NCI-H446 treated with DMSO at 0.1 percent for 48 hours (cell line): Measurements from ENCODE around the gene PLAAT4.
"Not testable (repeated sequence)": the region's sequence is repeated elsewhere in the genome, so short reads cannot be mapped to it uniquely, and the experiment has no call there.

Experiments
- DNase-seq: peaks from one replicate; lab custom pipeline; 2025; lab: John Stamatoyannopoulos, UW

PLAAT4 gene

DNA sequence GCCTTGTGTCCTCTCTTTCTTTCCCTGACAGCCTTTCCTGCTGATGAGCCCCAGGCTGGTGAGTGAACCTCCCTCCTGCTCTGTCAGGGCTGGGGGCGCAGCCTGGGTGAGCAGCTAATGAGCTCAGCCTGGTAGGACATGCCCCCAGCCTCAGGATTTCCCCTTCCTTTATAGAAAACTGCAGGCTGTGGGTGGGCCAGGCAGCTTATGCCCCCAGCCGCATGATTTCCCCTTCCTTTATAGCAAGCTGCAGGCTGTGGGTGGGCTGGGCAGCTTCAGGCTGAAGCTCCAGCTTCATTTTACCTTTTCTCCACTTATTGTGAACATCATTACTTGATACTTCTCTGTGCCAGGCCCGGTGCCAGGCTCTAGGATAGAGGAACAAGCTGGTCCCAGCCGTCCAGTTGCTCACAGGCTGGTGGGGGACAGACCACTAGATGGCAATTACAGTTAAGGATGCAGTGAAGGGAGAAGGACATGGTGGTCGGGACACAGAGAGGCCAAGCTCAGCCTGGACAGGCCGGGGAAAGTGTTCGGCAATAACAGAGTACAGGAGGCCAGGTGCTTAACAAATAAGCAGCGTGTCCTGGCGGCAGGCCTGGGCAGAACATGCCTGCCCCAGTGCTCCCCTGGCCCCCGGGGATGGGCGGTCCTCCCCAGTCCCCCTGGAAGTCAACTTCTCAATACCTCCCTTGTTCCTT, 25.4 kb upstream of the PLAAT4 start:
- DNase-seq = no peak

DNA sequence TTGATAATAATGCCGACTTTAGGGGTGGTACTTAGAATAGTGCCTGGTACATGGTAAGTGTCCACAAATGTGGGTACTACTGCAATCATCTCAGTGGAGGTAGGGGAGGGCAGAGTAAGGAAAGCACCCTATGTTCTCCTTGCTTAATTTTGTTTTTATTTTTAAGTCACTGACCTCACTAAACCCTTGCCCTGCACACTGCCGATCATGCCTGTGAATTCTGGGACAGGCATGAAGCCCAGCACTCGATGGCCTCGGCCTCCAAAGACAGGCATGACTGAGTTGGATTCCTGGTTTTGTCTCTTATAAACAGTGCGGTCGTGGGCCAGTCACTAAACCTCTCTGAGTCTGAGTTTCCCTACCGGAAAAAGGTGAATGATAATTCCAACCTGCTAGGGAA, 23.8 kb upstream of the PLAAT4 start:
- no peak for DNase-seq

DNA sequence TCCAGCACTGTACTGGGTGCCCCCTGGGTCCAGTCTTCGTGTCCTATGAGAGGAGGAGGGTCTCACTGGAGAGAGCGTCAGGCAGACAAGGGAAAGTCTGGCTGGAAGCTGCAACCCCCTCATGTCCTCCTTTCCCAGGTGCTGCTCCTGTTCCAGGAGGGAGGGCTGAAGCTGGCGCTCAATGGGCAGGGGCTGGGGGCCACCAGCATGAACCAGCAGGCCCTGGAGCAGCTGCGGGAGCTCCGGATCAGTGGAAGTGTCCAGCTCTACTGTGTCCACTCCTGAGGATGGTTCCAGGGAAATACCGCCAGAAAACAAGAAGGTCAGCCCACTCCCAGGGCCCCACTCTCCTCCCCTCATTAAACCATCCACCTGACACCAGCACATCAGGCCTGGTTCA, 20.5 kb upstream of the PLAAT4 start:
- DNase-seq = no peak

DNA sequence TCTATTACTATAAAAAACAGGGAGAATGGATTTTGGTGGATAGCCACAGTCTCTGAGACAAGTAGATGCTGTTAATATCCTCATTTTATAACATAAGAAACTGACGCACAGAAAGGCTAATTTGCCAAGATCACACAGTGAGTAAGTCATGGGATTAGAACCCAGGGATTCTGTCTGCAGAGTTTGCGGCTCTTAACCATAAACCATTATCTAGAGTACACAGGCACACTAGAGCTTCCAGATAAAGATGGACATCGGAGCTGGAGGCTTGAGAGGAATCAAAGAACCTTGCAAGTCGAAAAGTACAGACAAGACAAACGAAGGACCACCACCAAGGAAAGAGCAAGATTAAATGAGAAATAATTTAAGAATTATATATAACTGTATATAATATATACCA, 19.5 kb upstream of the PLAAT4 start:
- no peak for DNase-seq

DNA sequence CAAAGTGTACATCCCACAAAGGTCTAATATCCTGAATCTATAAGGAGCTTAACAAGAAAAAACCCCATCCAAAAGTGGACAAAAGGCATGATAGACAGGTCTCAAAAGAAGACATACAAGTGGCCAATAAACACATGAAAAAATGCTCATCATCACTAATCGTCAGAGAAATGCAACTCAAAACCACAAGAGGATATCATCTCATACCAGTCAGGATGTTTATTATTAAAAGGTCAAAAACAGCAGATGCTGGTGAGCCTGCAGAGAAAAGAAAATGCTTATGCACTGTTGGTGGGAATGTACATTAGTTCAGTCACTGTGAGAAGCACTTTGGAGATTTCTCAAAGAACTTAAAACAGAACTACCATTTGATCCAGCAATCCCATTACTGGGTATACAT, 18.1 kb upstream of the PLAAT4 start:
- DNase-seq = no peak

DNA sequence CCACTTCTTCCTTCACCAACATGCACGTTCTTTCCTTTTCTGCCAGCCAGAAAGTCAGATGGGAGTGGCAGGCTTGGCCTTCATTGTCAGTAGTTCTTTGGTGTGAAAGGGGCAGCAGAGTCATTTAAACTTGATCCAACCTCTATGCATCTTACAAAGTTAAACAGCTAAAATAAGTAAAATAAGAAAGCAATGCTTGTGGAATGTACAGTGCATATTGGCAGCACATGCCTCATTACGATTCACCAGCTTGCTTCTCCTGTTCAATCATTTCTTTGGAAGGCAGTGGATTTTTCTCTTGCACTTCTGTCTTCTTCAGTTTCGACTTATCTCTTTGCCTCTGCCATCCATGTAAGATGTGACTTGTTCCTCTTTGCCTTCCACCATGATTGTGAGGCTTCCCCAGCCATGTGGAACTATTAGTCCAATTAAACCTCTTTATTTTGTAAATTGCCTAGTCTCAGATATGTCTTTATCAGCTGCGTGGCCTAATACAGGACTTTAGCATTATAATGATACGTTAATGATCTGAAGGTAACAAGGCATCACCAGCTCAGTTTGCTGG, 15.9 kb upstream of the PLAAT4 start:
- DNase-seq = no peak

DNA sequence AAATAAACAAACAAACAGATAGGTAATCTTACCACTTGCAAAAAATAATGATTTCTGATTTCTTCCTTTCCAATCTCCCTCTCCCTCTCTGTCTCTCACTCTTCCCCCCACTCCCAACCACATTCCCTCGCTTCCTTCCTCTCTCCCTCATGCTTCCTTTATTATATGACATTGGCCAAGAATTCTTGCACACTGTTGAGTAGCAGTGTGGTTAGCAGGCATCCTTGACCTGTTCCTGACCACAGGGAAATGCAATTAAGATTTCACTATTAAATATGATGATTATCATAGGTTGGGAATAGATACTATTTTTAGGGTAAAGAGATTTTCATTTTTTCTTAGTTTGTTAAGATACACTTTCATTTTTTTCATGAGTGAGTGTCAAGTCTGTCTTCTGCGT, 14.7 kb upstream of the PLAAT4 start:
- no peak for DNase-seq

DNA sequence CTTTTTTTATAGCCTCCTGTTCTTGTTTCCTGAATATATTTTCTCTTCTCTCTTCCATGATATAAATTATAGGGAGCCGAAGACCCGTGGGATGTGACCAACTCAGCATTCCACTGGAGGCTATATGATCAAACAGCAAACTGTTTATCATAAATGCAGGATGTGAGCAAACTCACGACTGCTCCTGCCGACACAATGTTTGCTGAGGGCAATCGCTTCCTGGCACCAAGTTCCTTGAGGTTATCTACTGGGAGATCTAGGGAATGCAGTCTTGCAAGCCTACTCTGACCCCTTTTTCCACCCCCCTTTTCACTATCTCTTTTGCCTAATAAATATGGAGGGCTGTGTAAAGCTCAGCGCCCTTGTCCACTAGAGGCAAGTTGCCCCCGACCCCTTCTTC, 13.5 kb upstream of the PLAAT4 start:
- no peak for DNase-seq

DNA sequence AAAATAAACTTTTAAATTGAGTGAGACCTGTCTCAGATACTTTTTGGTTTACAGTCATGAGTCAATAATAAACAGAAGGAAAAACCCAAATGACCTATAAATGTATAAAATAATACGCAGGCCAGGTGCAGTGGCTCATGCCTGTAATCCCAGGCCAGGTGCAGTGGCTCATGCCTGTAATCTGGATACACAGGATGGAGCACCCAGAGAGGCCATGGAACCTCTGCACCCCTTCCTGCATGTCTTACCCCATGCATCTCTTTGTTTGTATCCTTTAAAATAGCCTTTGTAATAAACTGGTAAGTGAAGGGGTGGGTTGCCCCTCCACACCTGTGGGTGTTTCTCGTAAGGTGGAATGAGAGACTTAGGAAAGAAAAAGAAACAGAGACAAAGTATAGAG, 8.9 kb upstream of the PLAAT4 start:
- no peak for DNase-seq

DNA sequence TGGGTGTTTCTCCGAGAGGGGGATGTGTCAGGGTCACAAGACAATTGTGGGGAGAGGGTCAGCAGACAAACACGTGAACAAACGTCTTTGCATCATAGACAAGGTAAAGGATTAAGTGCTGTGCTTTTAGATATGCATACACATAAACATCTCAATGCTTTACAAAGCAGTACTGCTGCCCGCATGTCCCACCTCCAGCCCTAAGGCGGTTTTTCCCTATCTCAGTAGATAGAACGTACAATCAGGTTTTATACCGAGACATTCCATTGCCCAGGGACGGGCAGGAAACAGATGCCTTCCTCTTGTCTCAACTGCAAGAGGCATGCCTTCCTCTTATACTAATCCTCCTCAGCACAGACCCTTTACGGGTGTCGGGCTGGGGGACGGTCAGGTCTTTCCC, 8.5 kb upstream of the PLAAT4 start:
- DNase-seq = not testable (repeated sequence)

DNA sequence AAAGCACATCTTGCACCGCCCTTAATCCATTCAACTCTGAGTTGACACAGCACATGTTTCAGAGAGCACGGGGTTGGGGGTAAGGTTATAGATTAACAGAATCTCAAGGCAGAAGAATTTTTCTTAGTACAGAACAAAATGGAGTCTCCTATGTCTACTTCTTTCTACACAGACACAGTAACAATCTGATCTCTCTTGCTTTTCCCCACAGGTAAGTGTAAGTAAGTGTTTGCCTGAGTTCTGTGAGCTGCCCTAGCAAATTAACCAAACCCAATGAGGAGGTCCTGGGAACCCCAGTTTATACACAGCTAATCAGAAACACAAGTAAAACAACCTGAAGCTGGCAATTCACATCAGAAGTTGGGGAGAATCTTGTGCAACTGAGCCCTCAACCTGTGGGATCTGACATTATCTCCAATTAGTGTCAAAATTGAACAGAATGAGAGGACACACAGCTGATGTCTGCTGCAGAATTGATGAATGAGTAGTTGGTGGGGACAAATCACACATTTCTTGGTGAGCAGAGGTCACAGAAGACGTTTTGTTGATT, 7.8 kb upstream of the PLAAT4 start:
- DNase-seq = not testable (repeated sequence)

DNA sequence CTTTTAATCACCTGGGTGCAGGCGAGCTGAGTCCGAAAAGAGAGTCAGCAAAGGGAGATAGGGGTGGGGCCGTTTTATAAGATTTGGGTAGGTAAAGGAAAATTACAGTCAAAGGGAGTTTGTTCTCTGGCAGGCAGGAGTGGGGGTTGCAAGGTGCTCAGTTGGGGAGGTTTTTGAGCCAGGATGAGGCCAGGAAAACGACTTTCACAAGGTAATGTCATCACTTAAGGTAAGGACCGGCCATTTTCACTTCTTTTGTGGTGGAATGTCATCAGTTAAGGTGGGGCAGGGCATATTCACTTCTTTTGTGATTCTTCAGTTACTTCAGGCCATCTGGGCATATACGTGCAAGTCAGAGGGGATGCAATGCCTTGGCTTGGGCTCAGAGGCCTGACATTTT, 7.2 kb upstream of the PLAAT4 start:
- not testable (repeated sequence) for DNase-seq

DNA sequence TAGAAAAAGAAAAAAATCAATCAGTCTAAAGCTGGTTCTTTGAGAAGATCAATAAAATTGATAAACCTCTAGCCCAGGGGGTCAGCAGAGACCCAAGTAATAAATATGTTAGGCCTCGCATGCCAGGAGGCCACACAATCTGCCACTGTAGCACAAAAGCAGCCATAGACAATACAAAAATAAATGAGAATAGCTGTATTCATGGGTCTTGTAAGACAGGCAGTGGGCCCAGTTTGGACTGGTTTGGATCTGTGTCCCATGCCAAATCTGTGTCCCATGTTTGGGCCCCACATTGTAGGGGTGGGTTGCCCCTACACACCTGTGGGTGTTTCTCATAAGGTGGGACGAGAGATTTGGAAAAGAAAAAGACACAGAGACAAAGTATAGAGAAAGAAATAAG, 6.6 kb upstream of the PLAAT4 start:
- DNase-seq = no peak

DNA sequence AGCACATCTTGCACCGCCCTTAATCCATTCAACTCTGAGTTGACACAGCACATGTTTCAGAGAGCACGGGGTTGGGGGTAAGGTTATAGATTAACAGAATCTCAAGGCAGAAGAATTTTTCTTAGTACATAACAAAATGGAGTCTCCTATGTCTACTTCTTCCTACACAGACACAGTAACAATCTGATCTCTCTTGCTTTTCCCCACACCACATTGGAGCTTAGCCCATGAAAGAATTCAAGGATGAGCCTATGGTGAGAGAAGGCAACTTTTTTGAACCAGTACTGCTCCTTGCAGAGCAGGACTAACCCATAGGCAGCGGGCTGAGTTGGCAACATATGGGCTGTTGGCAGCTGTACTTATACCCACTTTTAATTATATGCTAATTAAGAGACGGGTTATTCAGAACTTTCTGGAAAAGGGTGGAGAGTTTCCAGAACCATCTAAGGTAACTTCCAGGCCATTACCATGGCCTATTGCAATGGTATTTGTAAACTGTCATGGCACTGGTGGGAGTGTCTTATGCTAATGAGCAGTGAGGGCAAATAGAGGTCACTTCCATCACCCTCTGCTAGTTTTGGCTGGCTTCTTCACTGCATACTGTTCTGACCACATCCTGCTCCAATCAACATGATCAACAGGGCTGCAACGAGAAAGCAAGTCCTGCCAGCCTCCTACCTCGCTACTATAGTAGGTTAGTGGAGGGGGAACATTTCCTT, 5.4 kb upstream of the PLAAT4 start:
- DNase-seq = not testable (repeated sequence)

DNA sequence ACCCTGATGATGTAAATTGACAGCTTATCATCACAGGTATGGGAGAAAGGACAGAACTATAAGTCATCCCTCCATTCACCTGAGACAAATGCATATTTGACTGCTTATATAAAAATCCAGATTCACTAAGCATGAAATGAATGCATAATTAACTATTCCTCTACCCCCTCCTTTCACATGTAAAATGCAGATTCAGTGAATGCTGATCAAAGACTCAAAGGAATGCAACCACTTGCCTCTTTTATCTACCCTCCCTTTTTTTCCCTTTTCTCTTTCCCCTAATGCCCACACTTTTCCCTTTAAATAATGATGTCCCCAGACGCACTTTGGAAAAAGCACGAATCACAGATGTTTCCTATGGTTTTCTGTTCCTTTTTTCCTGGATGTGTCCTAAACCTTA, 4.5 kb upstream of the PLAAT4 start:
- no peak for DNase-seq

DNA sequence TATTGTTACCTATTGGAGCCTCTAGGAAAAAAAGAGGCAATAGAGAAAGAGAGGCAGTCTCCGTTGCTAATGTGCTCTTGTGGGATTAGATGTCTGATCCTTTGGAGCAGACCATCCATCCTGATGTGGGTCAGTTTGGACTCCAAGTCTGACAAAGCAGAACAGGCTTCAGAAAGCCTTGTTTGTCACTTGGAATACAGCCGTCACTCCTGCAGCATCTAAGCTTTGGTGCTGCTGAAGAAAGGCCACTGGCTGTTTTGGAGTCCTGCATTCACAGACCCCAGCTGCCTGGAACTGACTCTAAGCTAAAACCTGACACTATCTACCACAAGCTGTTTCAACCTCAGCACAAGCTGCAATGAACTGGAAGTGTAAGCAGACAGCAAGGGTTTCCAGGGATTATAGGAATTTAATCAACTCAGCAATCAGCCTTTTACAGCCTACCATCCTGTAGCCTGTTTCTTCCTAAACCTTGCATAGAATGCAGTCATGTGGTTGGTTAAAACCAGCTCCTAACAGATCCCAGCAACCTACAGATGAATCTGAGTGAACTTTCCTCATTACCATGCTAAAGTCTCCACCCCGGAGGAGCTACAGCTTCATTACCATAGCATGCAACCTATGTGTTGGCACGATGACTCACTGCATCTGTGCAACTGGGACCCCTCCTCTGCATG, 3.7 kb upstream of the PLAAT4 start:
- DNase-seq = no peak

DNA sequence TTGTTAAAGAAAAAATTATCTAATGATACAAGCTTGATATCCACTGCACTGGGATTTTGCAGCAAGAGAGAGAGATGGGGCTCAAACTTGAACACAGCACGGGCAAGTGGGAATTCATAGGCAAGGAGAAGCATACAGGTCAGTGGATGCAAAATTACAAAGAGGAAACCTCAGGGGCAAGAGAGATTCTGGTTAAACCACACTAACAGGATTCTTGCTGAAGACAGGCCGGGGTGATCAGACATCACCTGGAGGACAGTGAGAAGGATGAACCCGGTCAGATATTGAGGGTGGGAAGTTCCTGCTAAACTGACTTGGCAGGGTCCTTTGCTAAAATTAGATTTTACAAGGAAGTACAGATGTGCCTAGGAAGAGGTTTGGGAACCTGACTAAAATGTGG, 2.5 kb upstream of the PLAAT4 start:
- no peak for DNase-seq

DNA sequence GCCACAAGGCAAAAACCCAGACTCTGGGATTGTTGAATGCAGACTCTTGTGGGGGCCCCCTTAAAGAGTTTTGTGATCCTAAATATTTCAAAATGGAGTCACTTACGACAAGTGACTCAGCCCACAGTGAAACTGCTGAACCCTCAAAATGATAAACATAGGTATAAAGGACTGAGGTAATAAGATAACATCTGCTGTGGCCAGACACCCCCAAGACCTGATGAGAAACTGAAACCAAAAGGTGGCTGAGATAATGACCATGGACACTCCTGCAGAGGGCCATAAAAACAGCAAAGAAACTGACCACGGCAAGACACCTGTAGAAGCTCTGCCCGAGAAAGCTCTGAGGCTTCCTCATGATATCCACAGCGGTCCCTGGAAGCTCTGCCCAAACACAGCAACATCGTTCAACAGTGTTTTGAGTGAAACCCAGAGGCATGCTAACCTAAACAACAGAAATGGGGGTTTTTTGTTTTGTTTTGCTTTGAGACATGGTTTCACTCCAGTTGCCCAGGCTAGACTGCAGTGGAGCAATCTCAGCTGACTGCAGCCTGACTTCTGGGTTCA, 1.6 kb upstream of the PLAAT4 start:
- DNase-seq = no peak

DNA sequence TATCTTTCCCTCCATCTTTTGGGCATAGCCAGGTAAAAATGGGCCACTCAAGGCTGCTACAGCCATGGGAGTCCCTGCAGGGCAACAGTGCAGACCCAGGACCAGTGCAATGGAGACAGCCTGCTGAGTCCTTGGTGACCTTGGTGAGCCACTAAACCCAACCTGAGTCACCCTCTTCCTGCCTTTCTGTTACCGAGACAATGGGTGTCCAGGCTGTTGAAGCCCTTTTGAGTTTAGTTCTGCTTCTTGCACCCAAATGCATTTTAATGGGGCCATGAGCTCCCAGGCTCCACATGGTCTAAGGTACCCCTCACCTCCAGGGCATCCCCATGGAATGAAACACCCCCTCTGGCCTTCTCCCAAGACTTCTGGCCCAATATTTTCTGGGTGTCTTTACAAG, 874 bp upstream of the PLAAT4 start:
- DNase-seq = no peak

DNA sequence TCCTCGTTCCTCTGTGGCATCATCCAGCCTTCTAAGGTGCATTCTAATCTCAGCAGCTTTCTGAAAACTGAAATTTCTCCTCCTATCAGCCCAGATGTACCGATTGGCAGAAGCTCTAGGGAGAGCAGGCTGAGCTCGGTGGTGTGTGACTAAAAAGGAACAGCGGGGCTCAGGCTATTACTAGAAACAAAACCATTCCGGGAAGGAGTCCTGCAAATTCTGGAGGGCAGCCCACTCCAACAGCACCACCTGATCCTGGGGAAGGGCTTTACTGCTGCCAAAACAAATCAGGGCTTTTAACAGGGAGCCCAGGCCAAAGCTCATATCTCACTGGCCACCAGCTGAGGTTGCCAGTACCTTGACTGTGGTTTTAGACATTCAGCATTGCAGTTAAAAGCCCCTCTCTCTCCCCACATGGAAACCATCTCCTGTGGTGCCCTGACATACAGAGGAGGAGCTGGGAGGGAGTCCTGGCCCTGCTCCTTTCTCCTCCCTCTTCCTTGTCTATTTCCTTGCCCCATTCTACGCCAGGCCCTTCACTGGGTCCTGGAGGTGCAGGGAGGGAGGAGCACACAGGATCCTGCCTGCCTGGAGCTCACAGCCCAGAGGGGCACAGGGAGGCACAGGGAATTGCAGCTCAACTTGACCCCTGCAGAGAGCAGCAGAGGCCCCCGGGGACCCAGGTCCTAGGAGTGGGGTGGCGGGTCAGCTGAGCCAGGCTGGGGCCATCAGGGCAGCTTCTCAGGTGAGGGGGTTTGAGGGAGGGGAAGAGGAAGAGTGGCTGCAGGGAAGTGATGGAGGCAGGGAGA, 889 bp downstream of the PLAAT4 start:
- peak; percentile 77 for DNase-seq

DNA sequence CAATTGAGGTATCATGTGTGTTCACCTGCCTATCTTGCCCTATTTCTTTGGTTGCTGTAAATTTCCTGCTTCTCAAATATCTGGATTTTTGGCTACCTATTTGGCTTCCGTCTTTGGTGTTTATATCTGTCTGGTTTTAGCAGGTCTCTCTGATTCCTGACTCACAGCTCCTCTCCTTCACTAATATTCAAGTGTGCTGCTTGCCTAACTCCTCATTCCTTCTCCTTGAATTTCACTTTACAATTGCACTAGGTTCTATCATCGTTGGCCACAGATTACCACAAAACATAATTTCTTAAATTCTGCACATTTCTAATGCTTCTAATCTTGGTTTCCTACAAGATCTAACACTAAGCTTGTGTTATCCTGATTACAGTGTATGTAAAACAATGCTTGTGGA, 5.9 kb downstream of the PLAAT4 start:
- DNase-seq = not testable (repeated sequence)

DNA sequence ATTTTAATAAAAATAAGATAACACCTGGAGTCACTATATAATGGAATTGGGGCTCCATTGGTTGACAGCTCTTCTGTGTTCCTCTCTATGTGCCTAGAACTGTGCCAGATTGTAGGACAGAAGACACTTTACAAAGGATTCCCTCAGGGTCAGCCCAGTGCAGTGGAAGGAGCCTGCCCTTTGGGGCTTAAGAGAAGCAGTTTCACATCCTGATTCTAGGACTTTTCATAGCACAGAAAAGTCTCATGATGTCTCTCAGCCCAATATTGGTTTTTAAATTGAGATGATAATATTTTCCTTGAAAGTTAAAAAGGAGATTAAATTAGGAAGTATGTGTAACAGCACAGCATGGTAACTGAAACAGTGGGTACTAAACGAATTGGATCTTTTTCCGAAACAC, 7.1 kb downstream of the PLAAT4 start:
- no peak for DNase-seq
